IMR-90 (cell line): ENCODE measurements around the gene ATXN10. TPM values are rescaled to one million over a fixed set of nuclear protein-coding genes. Genes with fewer than 3 reads are reported as not detected.

ENCODE experiments used
- ATAC-seq: fragments of 200-7000 bp; cut with Tn5 transposase; 2 replicates; pipeline ENCODE4 v1.9.1; 2020; ENCODE audit warnings: low read depth, mild to moderate bottlenecking, moderate library complexity
- BruUV-seq: library from RNA; stranded (reverse); fragments of 400-500 nt; replicated peaks from 2 replicates; lab custom pipeline; 2021; lab: Mats Ljungman, UMichigan
- CTCF ChIA-PET: fragments of 300-600 bp; formaldehyde crosslinking; extraction: SDS; loops from one replicate; lab custom pipeline; 2021; ENCODE audit warnings: antibody characterized with exemption; lab: Yijun Ruan, JAX
- POLR2A ChIA-PET: fragments of 300-600 bp; sonication (Branson Sonifier 250); formaldehyde crosslinking; loops from one replicate; lab custom pipeline; 2022; ENCODE audit warnings: antibody characterized with exemption; ENCODE audit not compliant: unreplicated experiment; lab: Charles Lee
- DNase-seq: peaks from one replicate; pipeline ENCODE4 v3.0.0; 2013
- H2AFZ ChIP-seq: replicated peaks from 2 replicates; pipeline ENCODE3; 2013; ENCODE audit warnings: low read length, mild to moderate bottlenecking; ENCODE audit not compliant: poor library complexity
- H2AK5ac ChIP-seq: 2 replicates; pipeline ENCODE4 v1.6.1; 2013; ENCODE audit warnings: low read depth, low read length, inconsistent platforms
- H2AK9ac ChIP-seq: replicated peaks from 2 replicates; pipeline ENCODE3; 2013; ENCODE audit warnings: mild to moderate bottlenecking, low read depth, low read length, moderate library complexity; ENCODE audit not compliant: poor library complexity
- H2BK120ac ChIP-seq: 2 replicates; pipeline ENCODE4 v1.6.1; 2013; ENCODE audit warnings: low read depth, low read length, inconsistent platforms
- H2BK15ac ChIP-seq: 3 replicates; pipeline ENCODE4 v1.6.1; 2013; ENCODE audit warnings: low read depth, low read length, inconsistent platforms
- H2BK20ac ChIP-seq: 2 replicates; pipeline ENCODE4 v1.6.1; 2013; ENCODE audit warnings: low read depth, mild to moderate bottlenecking, inconsistent platforms, low read length, moderate library complexity
- H2BK5ac ChIP-seq: 2 replicates; pipeline ENCODE4 v1.6.1; 2013; ENCODE audit warnings: mild to moderate bottlenecking, low read depth, low read length, inconsistent platforms; ENCODE audit not compliant: poor library complexity, severe bottlenecking
- H3K14ac ChIP-seq: replicated peaks from 2 replicates; pipeline ENCODE4 v1.6.1; 2013; ENCODE audit warnings: low read depth, low read length, inconsistent platforms
- H3K18ac ChIP-seq: 2 replicates; pipeline ENCODE4 v1.6.1; 2013; ENCODE audit warnings: low read depth, low read length, control low read depth
- H3K23ac ChIP-seq: 2 replicates; pipeline ENCODE4 v1.6.1; 2013; ENCODE audit warnings: low read depth, low read length, inconsistent platforms
- H3K27ac ChIP-seq: 2 replicates; pipeline ENCODE4 v1.5.1; 2013; ENCODE audit warnings: mild to moderate bottlenecking, control low read depth, low read length; ENCODE audit not compliant: insufficient read depth
- H3K27me3 ChIP-seq: 2 replicates; pipeline ENCODE4 v1.6.1; 2013; ENCODE audit warnings: low read length; ENCODE audit not compliant: control insufficient read depth, insufficient read depth
- H3K36me3 ChIP-seq: 2 replicates; pipeline ENCODE4 v1.6.1; 2013; ENCODE audit warnings: low read length, mixed read lengths; ENCODE audit not compliant: control insufficient read depth, insufficient read depth
- H3K4ac ChIP-seq: 2 replicates; pipeline ENCODE4 v1.6.1; 2013; ENCODE audit warnings: low read depth, low read length, inconsistent platforms
- H3K4me1 ChIP-seq: 2 replicates; pipeline ENCODE4 v1.6.1; 2013; ENCODE audit warnings: low read length, mixed read lengths; ENCODE audit not compliant: control insufficient read depth, insufficient read depth
- H3K4me2 ChIP-seq: 2 replicates; pipeline ENCODE4 v1.6.1; 2013; ENCODE audit warnings: low read depth, mild to moderate bottlenecking, control low read depth, low read length, moderate library complexity
- H3K4me3 ChIP-seq: 2 replicates; pipeline ENCODE4 v1.5.1; 2013; ENCODE audit warnings: low read depth, mild to moderate bottlenecking, control low read depth, low read length, moderate library complexity; ENCODE audit not compliant: insufficient read depth
- H3K56ac ChIP-seq: 2 replicates; pipeline ENCODE4 v1.6.1; 2013; ENCODE audit warnings: low read length, inconsistent platforms; ENCODE audit not compliant: insufficient read depth; ENCODE audit errors: extremely low read depth
- H3K79me1 ChIP-seq, 2 experiments: 2 replicates each; pipeline ENCODE4 v1.6.1; 2013; ENCODE audit warnings: low read length in 2 of 2, inconsistent platforms in 1 of 2, low read depth in 1 of 2
- H3K9ac ChIP-seq: 2 replicates; pipeline ENCODE4 v1.6.1; 2013; ENCODE audit warnings: low read depth, low read length, control low read depth
- H3K9me1 ChIP-seq: 2 replicates; pipeline ENCODE4 v1.6.1; 2013; ENCODE audit warnings: low read length, inconsistent platforms; ENCODE audit not compliant: insufficient read depth
- H3K9me3 ChIP-seq: 2 replicates; pipeline ENCODE4 v1.6.1; 2013; ENCODE audit warnings: low read length; ENCODE audit not compliant: control insufficient read depth, insufficient read depth
- H4K20me1 ChIP-seq: 2 replicates; pipeline ENCODE4 v1.6.1; 2013; ENCODE audit warnings: low read length, inconsistent platforms; ENCODE audit not compliant: insufficient read depth
- H4K5ac ChIP-seq: 2 replicates; pipeline ENCODE4 v1.6.1; 2013; ENCODE audit warnings: mild to moderate bottlenecking, low read depth, low read length, control low read depth
- H4K8ac ChIP-seq, 2 experiments: 2 replicates each; pipeline ENCODE4 v1.6.1; 2013; ENCODE audit warnings: low read depth in 2 of 2, low read length in 2 of 2, control low read depth in 1 of 2, inconsistent platforms in 1 of 2
- H4K91ac ChIP-seq: 2 replicates; pipeline ENCODE4 v1.6.1; 2013; ENCODE audit warnings: low read depth, low read length, inconsistent platforms; ENCODE audit not compliant: insufficient read depth
- BHLHE40 ChIP-seq: fragments of 150-350 bp; IDR thresholded peaks from 2 replicates; pipeline ENCODE4 v1.6.1; 2016; ENCODE audit warnings: mild to moderate bottlenecking, low read depth, low read length
- CEBPB ChIP-seq: IDR thresholded peaks from 2 replicates; pipeline ENCODE4 v1.6.1; 2012; ENCODE audit warnings: low read depth, low read length, improper control_type of control experiment
- CHD1 ChIP-seq: IDR thresholded peaks from 2 replicates; pipeline ENCODE4 v1.6.1; 2012; ENCODE audit warnings: low read depth, low read length, improper control_type of control experiment
- FOS ChIP-seq: fragments of 150-350 bp; IDR thresholded peaks from 2 replicates; pipeline ENCODE4 v1.6.1; 2016; ENCODE audit warnings: low read depth, low read length
- MAFK ChIP-seq: IDR thresholded peaks from 2 replicates; pipeline ENCODE4 v1.6.1; 2012; ENCODE audit warnings: low read depth, low read length, improper control_type of control experiment
- MAZ ChIP-seq: IDR thresholded peaks from 2 replicates; pipeline ENCODE4 v1.6.1; 2012; ENCODE audit warnings: low read depth, mild to moderate bottlenecking, low read length, improper control_type of control experiment, moderate library complexity, borderline replicate concordance
- NFE2L2 ChIP-seq: fragments of 150-350 bp; IDR thresholded peaks from 2 replicates; pipeline ENCODE4 v1.6.1; 2016; ENCODE audit warnings: low read depth, mild to moderate bottlenecking, low read length
- POLR2A ChIP-seq: IDR thresholded peaks from 2 replicates; pipeline ENCODE4 v1.6.1; 2012; ENCODE audit warnings: mild to moderate bottlenecking, low read depth, low read length
- WGBS, 2 experiments: methylation state at CpG; one replicate each; pipeline versions ENCODE4 v1.1.5 to v1.1.7; 2013; ENCODE audit warnings: missing lambda C conversion rate in 2 of 2; ENCODE audit not compliant: insufficient read length in 1 of 2; ENCODE audit errors: extremely low coverage in 2 of 2; 5-methylcytosine and 5-hydroxymethylcytosine counted together
- dilution Hi-C: fragments of 300-500 bp; cut with HindIII; formaldehyde crosslinking; loops from one replicate; pipeline ENCODE4 v1.14.3; 2018; ENCODE audit warnings: low sequenced_read_pairs; ENCODE audit not compliant: unreplicated experiment
- in situ Hi-C: fragments of 300-500 bp; cut with MboI; formaldehyde crosslinking; loops from 3 replicates; pipeline ENCODE4 v1.14.3; 2019; ENCODE audit warnings: low sequenced_read_pairs, inconsistent platforms, mixed read lengths
- intact Hi-C: fragments of 100-400 bp; cut with micrococcal nuclease; formaldehyde crosslinking; loops from 2 replicates; pipeline ENCODE4 v1.10.0; 2022
- polyA plus RNA-seq, 3 experiments: library from polyadenylated mRNA; depleted of rRNA; stranded (reverse); fragments of >200 nt; gene quantifications; 2 replicates each; pipeline ENCODE4 v1.2.3, GENCODE V29; 2012; ENCODE audit warnings: low replicate concordance in 1 of 3
- total RNA-seq: library from RNA; depleted of rRNA; stranded (reverse); fragments of >200 nt; gene quantifications from 2 replicates; pipeline ENCODE4 v1.2.3, GENCODE V29; 2012
- TF ChIP-seq, protein P1 (sequence below): fragments of 150-350 bp; IDR thresholded peaks from 2 replicates; pipeline ENCODE4 v1.6.1; 2016; ENCODE audit warnings: low read depth, mild to moderate bottlenecking, low read length, moderate library complexity, borderline replicate concordance
- TF ChIP-seq, protein P2 (sequence below): conservative IDR thresholded peaks from 2 replicates; pipeline ENCODE4 v1.5.1; 2012; ENCODE audit warnings: mild to moderate bottlenecking, low read depth, low read length, improper control_type of control experiment

The ATXN10 gene
- total and polyA plus RNA-seq, 2 of the 4 experiments (the other 2 are of a cell fraction) = 116 to 231 TPM

DNA sequence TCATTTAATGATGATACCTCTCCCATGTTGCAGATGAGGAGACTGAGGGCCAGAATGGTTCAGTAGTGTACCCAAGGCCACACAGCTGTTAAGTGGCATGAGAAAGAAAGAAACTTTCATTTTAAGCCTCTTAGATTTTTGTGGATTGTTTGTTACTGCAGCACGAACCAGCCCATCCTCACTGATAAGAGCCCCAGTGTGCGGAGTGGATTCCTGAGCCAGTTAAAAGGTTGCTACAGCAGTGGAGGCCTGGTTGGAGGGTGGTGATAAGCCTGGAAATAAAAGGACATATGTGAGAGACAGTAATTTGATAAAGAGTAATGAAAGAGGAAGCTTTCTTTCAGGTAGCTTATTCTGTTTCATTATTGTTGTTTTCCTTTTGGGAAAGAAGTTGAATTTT, 89.0 kb downstream of the ATXN10 start:
- H2AK5ac ChIP-seq = no peak overlapping the region
- DNase-seq (no peak), ATAC-seq (no peak)
- H4K8ac ChIP-seq = no peak overlapping the region
- no peak overlapping the region for H3K4ac ChIP-seq
- BruUV-seq = no TSS peak
- H3K4me2 ChIP-seq = no peak overlapping the region
- H3K4me3 ChIP-seq = no peak overlapping the region
- no peak overlapping the region for H4K5ac ChIP-seq
- ChIA-PET POLR2A (no interaction called here), CTCF (interaction anchor here (1.1 kb wide), 1 partner anchor 29 kb away, joined by 3 read pairs; no protein-coding TSS in a partner anchor)
- H3K9ac ChIP-seq = no peak overlapping the region
- intact Hi-C loops = no loop called here
- H3K14ac ChIP-seq = no peak overlapping the region
- H3K9me3 ChIP-seq = no peaks in the 10 kb centered on the region
- 100% methylated on average over 1 of the region's 2 CpGs; no CpG with 5 or more reads in 1 of the 2 experiments for WGBS, 2 experiments
- no peak overlapping the region for H3K27ac ChIP-seq
- H2BK5ac ChIP-seq = no peak overlapping the region
- H2AFZ ChIP-seq = no peak overlapping the region
- no peak overlapping the region for H4K91ac ChIP-seq
- in situ Hi-C loops = no loop called here
- peaks cover 39 to 78% of the 10 kb centered on the region in 2 experiments for H3K79me1 ChIP-seq
- dilution Hi-C loops = no loop called here
- no peak for TF ChIP-seq CHD1
- TF ChIP-seq NFE2L2 = no peak
- no peak for TF ChIP-seq FOS
- no peak for TF ChIP-seq POLR2A
- no peak for TF ChIP-seq MAZ
- no peak for TF ChIP-seq BHLHE40
- TF ChIP-seq, protein P1, sequence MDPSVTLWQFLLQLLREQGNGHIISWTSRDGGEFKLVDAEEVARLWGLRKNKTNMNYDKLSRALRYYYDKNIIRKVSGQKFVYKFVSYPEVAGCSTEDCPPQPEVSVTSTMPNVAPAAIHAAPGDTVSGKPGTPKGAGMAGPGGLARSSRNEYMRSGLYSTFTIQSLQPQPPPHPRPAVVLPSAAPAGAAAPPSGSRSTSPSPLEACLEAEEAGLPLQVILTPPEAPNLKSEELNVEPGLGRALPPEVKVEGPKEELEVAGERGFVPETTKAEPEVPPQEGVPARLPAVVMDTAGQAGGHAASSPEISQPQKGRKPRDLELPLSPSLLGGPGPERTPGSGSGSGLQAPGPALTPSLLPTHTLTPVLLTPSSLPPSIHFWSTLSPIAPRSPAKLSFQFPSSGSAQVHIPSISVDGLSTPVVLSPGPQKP = no peak
- TF ChIP-seq CEBPB = no peak
- TF ChIP-seq, protein P2, sequence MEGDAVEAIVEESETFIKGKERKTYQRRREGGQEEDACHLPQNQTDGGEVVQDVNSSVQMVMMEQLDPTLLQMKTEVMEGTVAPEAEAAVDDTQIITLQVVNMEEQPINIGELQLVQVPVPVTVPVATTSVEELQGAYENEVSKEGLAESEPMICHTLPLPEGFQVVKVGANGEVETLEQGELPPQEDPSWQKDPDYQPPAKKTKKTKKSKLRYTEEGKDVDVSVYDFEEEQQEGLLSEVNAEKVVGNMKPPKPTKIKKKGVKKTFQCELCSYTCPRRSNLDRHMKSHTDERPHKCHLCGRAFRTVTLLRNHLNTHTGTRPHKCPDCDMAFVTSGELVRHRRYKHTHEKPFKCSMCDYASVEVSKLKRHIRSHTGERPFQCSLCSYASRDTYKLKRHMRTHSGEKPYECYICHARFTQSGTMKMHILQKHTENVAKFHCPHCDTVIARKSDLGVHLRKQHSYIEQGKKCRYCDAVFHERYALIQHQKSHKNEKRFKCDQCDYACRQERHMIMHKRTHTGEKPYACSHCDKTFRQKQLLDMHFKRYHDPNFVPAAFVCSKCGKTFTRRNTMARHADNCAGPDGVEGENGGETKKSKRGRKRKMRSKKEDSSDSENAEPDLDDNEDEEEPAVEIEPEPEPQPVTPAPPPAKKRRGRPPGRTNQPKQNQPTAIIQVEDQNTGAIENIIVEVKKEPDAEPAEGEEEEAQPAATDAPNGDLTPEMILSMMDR = no peak
- no peak for TF ChIP-seq MAFK
- H3K4me1 ChIP-seq = peaks cover 20% of the 10 kb centered on the region
- H2AK9ac ChIP-seq = no peak overlapping the region
- H3K56ac ChIP-seq = no peak overlapping the region
- no peak overlapping the region for H2BK15ac ChIP-seq
- peaks cover 20% of the 10 kb centered on the region for H3K36me3 ChIP-seq
- H2BK120ac ChIP-seq = no peak overlapping the region
- peaks cover 63% of the 10 kb centered on the region for H4K20me1 ChIP-seq
- no peak overlapping the region for H2BK20ac ChIP-seq
- H3K23ac ChIP-seq = no peak overlapping the region
- H3K9me1 ChIP-seq = peaks cover 39% of the 10 kb centered on the region
- H3K18ac ChIP-seq = no peak overlapping the region
- no peaks in the 10 kb centered on the region for H3K27me3 ChIP-seq
